Hematopoietic multipotent progenitor cell treated with erythropoietin and hydrocortisone succinate and interleukin-3 and kit ligand, for 6 days (in vitro differentiated cells): ENCODE measurements around the gene NLRP12.
A peak's percentile ranks its signal among the peaks of the same experiment; 100 is the strongest.
"Not testable (repeated sequence)": the region's sequence is repeated elsewhere in the genome, so short reads cannot be mapped to it uniquely, and the experiment has no call there.

Experiments used
- DNase-seq: peaks from one replicate; pipeline ENCODE4 v3.0.0-alpha.2; 2015

Gene NLRP12

GRCh38 chr19:53780506-53780905 lies 43.6 kb downstream of the NLRP12 start:
- no peak for DNase-seq

DNA sequence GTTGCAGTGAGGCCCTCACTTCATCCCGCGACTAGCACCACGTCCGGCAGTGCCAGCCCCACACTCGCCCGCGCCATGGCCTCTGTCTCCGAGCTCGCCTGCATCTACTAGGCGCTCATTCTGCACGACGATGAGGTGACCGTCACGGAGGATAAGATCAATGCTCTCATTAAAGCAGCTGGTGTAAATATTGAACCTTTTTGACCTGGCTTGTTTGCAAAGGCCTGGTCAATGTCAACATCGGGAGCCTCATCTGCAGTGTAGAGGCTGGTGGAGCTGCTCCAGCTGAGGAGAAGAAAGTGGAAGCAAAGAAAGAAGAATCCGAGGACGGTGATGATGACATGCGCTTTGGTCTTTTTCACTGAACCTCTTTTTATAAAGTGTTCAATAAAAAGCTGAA lies 48.6 kb downstream of the NLRP12 start:
- no peak for DNase-seq

GRCh38 chr19:53774491-53774890 lies 49.6 kb downstream of the NLRP12 start:
- DNase-seq, result not testable (repeated sequence)

GRCh38 chr19:53773999-53774398 lies 50.1 kb downstream of the NLRP12 start:
- DNase-seq, result no peak

DNA sequence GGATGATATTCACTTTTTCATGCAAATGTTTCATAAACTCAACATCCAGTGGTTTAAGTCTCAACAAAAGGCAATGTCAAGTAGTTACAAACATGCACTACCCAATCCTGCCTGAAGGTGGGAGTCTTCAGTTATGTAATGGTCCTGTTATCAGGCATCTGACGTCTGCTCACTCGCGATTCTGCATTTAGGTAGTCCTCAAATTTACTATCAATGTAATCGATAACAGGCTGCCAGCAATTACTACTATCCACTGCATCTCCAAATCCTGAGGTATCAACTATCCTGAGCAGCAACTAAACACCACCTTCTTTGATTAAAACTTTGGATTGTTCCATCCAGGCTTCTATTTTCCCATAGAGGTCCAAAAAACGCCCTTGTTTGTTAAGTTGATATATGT lies 51.2 kb downstream of the NLRP12 start:
- DNase-seq, result peak; percentile 77

DNA sequence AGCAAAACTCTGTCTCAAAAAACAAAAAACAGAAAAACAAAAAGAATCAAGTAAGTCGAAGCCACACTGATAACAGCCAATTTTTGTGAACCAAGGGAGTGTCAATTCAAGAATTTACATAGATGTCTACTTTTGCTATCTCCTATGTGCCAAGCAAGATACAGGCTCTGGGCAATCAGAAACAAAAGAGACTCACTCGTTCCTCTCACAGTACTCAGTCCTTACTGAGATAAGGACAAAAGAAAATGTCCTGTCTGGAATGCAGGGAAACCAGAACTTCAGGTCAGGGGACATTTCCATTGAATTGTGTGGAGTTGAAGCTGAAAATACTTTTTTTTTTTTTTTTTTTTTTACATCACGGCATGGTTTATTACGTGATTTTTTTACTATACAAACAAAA lies 53.0 kb downstream of the NLRP12 start:
- DNase-seq, result no peak

DNA sequence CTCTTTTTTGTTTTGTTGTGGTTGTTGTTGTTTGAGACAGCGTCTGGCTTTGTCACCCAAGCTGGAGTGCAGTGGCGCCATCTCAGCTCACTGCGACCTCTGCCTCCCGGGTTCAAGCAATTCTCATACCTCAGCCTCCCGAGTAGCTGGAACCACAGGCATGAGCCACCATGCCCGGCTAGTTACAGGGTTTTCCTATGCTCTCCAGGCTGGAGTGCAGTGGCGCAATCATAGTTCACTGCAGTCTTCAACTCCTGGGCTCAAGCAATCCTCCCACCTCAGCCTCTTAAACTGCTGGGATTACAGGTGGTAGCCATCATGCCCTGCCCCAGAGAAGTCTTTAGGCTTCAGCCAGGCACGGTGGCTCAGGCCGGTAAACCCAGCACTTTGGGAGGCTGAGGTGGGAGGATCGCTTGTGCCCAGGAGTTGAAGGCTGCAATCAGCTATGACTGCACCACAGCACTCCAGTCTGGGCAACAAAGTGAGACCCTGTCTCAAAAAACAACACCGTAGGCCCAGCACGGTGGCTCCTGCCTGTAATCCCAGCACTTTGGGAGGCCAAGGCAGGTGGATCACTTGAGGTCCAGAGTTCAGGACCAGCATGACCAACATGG lies 54.3 kb downstream of the NLRP12 start:
- not testable (repeated sequence) for DNase-seq

- DNase-seq, result no peak
These were observed 55.7 kb downstream of the NLRP12 start for GRCh38 chr19:53768401-53768800.

DNA sequence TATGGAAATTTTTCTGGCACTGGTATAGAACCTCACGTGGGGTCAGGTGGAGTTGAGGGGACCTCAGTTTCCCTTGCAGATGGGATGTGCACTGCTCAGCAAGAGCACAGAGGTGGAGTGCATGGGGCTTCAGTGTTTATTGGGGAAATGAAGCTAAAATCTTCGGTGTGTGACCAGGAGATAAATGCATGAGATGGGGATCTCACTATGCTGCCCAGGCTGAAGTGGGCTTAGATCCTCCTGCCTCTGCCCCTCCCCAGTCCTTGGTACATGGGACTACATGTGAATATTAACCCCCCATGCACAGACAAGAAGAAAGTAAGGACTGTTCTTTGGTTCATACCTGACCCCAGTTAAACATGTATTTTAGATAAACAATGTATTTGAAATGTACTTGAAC lies 65.1 kb downstream of the NLRP12 start:
- DNase-seq, result not testable (repeated sequence)
